ENCODE data around the gene ZDHHC14. TPM values are rescaled to one million over a fixed set of nuclear protein-coding genes. Genes with fewer than 3 reads are reported as not detected.

The ZDHHC14 gene
- polyA plus RNA-seq, 1 donor (not counting 4 experiments of a cell fraction or from before 2014, with no cell fraction given) = 6.4 TPM

DNA sequence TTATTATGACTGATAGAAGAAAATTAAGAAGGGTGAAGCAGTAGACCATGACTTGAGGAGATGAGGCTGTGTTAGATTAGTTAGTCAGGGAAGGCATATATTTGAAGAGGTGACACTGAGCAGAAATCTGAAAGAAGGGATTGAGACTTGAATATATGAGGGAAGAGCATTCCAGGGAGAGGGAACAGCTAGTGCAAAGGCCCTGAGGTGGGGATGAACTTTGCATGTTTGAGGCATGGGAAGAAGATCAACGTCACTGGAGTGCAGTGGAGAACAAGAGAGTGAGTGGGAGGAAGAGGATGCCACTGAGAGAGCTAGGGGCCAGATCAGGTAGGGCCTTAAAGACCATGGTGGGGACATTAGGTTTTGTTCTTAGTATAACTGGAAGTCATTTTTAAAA, 119.0 kb downstream of the ZDHHC14 start:
- Histone ChIP-seq H3K36me3 (ENCODE audit: control insufficient read depth in 2 of 2, extremely low read depth in 1 of 2, insufficient read depth in 2 of 2, low read length in 2 of 2) (no peaks in the 10 kb centered on the region), H4K20me1 (ENCODE audit: control insufficient read depth, extremely low read depth, insufficient read depth, low read length) (no peaks in the 10 kb centered on the region), H3K27ac (ENCODE audit: control insufficient read depth, insufficient read depth, low read length) (no peak overlapping the region), H3K4me2 (ENCODE audit: control insufficient read depth, extremely low read depth, insufficient read depth, low read depth, low read length) (no peak overlapping the region), H3K4me3 (ENCODE audit: control insufficient read depth in 2 of 3, extremely low read depth in 1 of 3, insufficient read depth in 2 of 3, low read depth in 1 of 3, low read length in 3 of 3) (no peak overlapping the region), H3K4me1 (ENCODE audit: control insufficient read depth, extremely low read depth, insufficient read depth, low read length) (no peaks in the 10 kb centered on the region), H3K9ac (ENCODE audit: control insufficient read depth, extremely low read depth, insufficient read depth, low read length) (no peak overlapping the region), H3K79me2 (ENCODE audit: control insufficient read depth, insufficient read depth, low read length) (no peaks in the 10 kb centered on the region), H2AFZ (ENCODE audit: control insufficient read depth, low read length) (no peak overlapping the region), H3K27me3 (ENCODE audit: control insufficient read depth, extremely low read depth, insufficient read depth, low read length) (no peaks in the 10 kb centered on the region), H3K9me3 (ENCODE audit: control insufficient read depth, low read depth, low read length) (no peaks in the 10 kb centered on the region), H3K9me1 (ENCODE audit: control insufficient read depth, extremely low read depth, insufficient read depth, low read length) (no peaks in the 10 kb centered on the region)
- TF ChIP-seq, protein P1, sequence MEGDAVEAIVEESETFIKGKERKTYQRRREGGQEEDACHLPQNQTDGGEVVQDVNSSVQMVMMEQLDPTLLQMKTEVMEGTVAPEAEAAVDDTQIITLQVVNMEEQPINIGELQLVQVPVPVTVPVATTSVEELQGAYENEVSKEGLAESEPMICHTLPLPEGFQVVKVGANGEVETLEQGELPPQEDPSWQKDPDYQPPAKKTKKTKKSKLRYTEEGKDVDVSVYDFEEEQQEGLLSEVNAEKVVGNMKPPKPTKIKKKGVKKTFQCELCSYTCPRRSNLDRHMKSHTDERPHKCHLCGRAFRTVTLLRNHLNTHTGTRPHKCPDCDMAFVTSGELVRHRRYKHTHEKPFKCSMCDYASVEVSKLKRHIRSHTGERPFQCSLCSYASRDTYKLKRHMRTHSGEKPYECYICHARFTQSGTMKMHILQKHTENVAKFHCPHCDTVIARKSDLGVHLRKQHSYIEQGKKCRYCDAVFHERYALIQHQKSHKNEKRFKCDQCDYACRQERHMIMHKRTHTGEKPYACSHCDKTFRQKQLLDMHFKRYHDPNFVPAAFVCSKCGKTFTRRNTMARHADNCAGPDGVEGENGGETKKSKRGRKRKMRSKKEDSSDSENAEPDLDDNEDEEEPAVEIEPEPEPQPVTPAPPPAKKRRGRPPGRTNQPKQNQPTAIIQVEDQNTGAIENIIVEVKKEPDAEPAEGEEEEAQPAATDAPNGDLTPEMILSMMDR (optimal IDR thresholded peaks at IDR 0.05 in 1 of 3, IDR thresholded peaks at IDR 0.05 in 1 of 3, conservative IDR thresholded peaks at IDR 0.05 in 1 of 3; ENCODE audit: extremely low read depth in 1 of 3, insufficient read depth in 2 of 3, low read length in 3 of 3) = no peak
- TF ChIP-seq EZH2 (IDR thresholded peaks at IDR 0.05; ENCODE audit: low read length) = no peak
- FAIRE-seq (no peak), DNase-seq (ENCODE audit: low read depth, low spot score) (no peak)
- dilution Hi-C loops (cut with MboI; ENCODE audit: extremely low pct_ligation_motif_present, low sequenced_read_pairs) = no loop called here

DNA sequence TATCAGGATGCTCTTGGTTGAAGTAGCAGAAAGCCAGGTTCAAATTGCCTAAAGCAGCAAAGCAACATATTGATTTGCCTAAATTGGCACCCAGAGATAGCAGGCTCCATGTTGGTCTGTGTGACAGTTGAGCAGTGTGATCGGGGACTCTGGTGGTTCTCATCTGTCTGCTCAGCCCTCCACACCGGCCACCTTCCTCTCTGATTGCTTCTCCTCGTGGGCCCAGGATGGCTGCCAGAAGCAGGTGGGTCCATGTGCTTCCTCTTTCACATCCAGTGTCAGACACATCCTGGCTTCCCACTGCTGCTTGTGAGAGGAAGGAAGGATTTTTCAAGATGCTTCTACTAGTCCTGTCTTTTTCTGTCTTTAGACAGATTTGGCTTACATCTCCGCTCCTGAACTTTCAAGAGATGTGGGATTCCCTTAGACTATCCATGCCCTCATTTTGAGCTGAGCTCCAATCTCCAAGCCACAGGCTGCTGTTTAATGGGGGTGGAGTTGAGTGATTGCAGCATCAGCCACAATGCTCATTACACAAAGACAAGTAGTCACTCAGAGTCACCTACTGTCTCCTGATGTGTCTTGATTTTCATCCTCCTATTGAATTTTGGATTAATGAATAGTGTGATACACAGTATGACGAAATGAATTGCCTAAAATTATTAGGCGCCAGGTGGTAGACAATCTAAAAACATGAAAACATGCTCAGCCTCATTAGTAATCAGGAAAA, 122.2 kb downstream of the ZDHHC14 start:
- no peaks in the 10 kb centered on the region for H4K20me1 ChIP-seq (ENCODE audit: control insufficient read depth, extremely low read depth, insufficient read depth, low read length)
- DNase-seq (ENCODE audit: low read depth, low spot score) (no peak), FAIRE-seq (no peak)
- no peak overlapping the region for H3K9ac ChIP-seq (ENCODE audit: control insufficient read depth, extremely low read depth, insufficient read depth, low read length)
- H3K4me2 ChIP-seq (ENCODE audit: control insufficient read depth, extremely low read depth, insufficient read depth, low read depth, low read length) = no peak overlapping the region
- dilution Hi-C loops (cut with MboI; ENCODE audit: extremely low pct_ligation_motif_present, low sequenced_read_pairs) = no loop called here
- no peak overlapping the region for H2AFZ ChIP-seq (ENCODE audit: control insufficient read depth, low read length)
- peaks cover 3% of the 10 kb centered on the region for H3K9me3 ChIP-seq (ENCODE audit: control insufficient read depth, low read depth, low read length)
- H3K4me3 ChIP-seq (ENCODE audit: control insufficient read depth in 2 of 3, extremely low read depth in 1 of 3, insufficient read depth in 2 of 3, low read depth in 1 of 3, low read length in 3 of 3) = no peak overlapping the region
- no peaks in the 10 kb centered on the region for H3K79me2 ChIP-seq (ENCODE audit: control insufficient read depth, insufficient read depth, low read length)
- no peak overlapping the region for H3K27ac ChIP-seq (ENCODE audit: control insufficient read depth, insufficient read depth, low read length)
- H3K9me1 ChIP-seq (ENCODE audit: control insufficient read depth, extremely low read depth, insufficient read depth, low read length) = no peaks in the 10 kb centered on the region
- TF ChIP-seq EZH2 (IDR thresholded peaks at IDR 0.05; ENCODE audit: low read length) = no peak
- TF ChIP-seq, protein P1 (optimal IDR thresholded peaks at IDR 0.05 in 1 of 3, IDR thresholded peaks at IDR 0.05 in 1 of 3, conservative IDR thresholded peaks at IDR 0.05 in 1 of 3; ENCODE audit: extremely low read depth in 1 of 3, insufficient read depth in 2 of 3, low read length in 3 of 3) = no peak
- no peaks in the 10 kb centered on the region for H3K36me3 ChIP-seq (ENCODE audit: control insufficient read depth in 2 of 2, extremely low read depth in 1 of 2, insufficient read depth in 2 of 2, low read length in 2 of 2)
- no peaks in the 10 kb centered on the region for H3K4me1 ChIP-seq (ENCODE audit: control insufficient read depth, extremely low read depth, insufficient read depth, low read length)
- no peaks in the 10 kb centered on the region for H3K27me3 ChIP-seq (ENCODE audit: control insufficient read depth, extremely low read depth, insufficient read depth, low read length)
